Daoy (cell line): ENCODE measurements around the gene FOXP1. TPM values are rescaled to one million over a fixed set of nuclear protein-coding genes. Genes with fewer than 3 reads are reported as not detected.

Experiments used
- DNase-seq: peaks from one replicate; pipeline ENCODE4 v3.0.0-alpha.2; 2015; ENCODE audit warnings: low read depth
- total RNA-seq: library from RNA; depleted of rRNA; stranded (reverse); fragments of >200 nt; shearing (Covaris generic); gene quantifications from 2 replicates; pipeline ENCODE4 v1.2.3, GENCODE V29; 2014

Gene FOXP1
- total RNA-seq, 1 experiment from 2014 or later, result 42.6 TPM

DNA sequence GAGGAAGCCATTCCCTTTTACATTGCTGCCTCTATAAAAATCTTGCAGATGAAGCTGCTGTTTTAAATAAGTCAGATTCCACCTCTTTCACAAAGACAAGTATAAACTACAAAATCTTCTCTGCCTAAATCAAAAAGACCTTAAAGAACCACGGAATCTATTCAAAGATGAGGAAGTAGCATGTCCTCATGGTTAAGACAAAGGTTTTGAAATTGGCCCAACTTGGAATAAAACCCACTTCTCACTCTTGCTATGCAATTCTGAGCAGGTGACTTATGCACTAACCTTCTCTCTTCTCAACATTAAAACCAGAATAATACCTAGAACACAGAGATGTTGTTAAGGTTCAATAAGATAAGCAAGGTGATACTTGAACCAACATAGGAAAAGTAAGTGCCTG lies 97.6 kb downstream of the FOXP1 start:
- no peak for DNase-seq

DNA sequence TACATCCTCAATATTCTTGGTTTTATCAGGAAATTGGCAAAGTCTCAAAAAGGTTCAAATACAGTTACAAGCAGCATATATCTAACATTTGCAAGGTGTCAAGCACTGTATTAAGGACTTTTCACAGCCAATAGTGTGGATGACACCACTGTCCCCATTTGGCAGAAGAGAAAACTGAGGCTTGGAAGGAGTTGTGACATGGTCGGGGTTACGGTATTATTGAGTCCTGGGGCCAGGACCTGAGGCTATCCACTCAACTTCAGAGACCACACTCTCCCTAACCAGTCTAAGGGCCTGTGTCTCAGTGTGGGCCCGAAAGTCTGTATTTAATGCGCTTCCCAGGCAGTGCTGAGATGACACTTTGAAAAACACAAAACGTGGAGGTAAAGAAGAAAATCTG lies 99.1 kb downstream of the FOXP1 start:
- no peak for DNase-seq

DNA sequence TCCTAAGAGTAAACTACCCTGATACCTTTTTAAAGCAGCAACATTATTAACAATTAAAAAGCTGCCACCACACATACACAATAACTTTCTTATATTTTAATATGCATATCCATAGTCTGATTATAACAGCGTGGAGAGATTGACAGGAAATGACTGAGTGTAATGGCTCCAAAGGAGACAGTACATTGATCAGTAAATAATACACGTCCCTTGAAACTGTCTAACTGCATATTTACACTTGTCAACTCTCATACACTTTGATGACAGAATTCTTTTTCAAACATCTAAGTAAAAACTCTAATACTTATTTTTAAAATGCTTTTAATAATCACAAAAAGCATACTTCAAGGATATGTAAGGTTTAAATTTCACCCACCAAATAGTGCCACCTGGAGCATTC lies 99.5 kb downstream of the FOXP1 start:
- DNase-seq, result no peak

DNA sequence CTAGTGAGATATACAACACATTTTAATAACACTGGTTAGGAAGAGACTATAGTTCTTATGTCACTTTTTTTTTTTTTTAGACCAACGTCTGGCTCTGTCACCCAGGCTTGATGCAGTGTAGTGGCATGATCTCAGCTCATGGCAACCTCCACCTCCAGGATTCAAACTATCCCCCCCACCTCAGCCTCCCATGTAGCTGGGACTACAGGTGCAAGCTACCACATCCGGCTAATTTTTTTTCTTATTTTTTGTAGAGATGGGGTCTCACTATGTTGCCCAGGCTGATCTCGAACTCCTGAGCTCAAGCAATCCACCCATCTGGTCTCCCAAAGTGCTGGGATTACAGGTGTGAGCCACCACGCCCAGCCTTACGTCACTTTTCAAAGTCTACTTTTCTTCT lies 100.8 kb downstream of the FOXP1 start:
- DNase-seq, result no peak

DNA sequence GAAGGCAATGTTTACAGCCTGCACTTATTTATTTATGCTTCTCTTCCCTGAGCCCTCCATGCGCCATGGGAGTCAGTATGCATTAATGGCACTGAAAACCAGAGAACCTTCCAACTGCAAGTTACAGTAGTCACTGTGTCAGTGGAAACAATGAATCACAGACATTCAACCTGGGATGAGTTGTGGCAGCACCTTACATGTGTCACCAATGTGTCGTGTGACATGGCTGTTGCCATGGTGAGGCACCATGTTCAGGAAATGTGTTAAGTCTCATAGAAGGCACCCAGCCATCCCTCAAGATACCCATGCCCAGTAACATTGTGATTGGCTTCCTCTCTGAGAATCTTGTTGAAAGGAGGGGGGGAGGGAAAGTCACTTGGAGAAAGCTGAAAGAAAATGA lies 105.0 kb downstream of the FOXP1 start:
- DNase-seq, result peak; percentile 18

DNA sequence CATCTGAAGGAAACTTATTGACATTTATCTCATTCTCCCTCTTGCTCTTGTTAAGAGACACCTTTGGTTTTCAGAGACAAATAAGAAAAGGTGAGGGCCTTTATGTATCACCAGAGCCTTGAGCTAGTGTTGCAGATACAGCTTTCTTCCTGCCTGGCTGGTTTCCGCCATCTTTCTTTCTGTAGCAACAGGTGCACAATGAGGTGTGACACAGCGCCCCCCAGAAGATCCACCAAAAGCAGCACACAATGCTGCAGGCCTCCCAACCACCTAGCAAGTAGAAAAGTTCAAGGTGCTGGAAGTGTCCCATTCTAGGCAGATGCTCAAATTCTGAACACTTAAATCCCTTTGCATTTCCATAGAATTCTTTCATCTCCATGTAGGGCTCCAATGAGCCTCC lies 106.6 kb downstream of the FOXP1 start:
- no peak for DNase-seq

DNA sequence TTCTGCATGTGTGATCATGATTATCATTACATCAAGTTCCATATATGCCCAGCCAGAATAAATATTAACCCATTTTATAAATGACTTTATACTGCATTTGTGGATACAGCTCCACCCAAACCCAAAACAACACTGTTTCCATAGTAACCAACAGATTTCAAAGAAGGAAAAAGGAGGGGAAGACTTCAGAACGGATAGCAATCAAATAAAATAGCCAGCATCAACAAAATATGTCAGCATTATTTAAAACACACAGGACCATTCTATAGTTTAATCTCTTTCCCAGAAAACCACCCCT lies 114.4 kb downstream of the FOXP1 start:
- no peak for DNase-seq

DNA sequence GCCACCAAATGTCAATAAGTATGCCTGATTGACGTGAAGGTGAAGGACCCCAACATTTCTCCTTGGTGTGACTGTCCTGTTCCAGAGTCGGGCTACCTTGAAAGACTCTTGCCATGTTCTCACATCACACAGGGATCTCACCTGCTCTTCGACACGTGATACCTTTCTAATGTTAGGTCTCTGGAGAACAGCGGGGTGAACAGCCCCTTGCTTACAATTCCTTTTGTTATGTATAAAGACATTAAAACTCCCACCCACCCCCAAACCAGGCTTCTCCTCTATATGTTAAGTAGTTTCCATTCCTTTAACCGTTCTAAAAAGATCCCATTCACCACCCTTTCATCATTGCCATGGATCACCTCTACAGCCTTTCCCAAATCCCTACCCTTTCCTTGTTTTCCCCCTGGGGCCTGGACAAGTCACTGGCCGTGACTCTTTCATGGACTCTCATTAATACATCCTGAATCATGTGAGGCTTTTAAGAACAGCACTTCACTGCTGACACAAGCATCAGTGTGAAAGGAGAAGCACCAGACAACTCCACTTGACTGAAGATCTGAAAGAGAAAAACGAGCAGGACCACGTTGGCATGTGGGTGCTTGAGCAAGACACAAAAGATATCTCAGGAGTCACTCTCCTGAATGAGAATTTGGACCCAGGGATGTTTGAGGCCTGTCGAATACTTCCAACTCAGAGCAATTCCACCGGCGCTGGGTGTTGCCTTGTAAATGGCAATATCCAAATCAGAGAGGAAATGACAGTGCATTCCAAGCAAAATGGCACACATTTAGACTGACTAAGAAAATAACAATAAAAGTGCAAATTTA lies 115.0 kb downstream of the FOXP1 start:
- peak; percentile 7 for DNase-seq

DNA sequence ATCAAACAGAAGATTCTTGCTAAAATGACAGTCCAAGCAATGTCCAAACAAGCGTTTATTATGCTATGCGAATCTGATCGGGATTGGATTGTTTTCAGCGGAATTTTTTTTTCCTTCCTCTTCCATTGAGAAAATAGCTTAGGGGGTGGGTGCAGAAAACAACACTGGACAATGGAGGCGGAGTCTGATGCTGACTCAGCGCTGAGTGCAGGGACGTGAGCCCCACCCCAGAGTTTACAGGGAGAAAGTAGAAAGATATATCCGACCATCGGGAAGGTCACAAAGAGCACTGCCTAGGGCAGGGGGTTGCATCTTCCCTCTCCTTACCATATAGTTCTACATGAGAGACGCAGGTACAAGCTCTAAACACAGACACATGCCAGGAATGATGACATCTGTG lies 117.0 kb downstream of the FOXP1 start:
- peak; percentile 39 for DNase-seq

DNA sequence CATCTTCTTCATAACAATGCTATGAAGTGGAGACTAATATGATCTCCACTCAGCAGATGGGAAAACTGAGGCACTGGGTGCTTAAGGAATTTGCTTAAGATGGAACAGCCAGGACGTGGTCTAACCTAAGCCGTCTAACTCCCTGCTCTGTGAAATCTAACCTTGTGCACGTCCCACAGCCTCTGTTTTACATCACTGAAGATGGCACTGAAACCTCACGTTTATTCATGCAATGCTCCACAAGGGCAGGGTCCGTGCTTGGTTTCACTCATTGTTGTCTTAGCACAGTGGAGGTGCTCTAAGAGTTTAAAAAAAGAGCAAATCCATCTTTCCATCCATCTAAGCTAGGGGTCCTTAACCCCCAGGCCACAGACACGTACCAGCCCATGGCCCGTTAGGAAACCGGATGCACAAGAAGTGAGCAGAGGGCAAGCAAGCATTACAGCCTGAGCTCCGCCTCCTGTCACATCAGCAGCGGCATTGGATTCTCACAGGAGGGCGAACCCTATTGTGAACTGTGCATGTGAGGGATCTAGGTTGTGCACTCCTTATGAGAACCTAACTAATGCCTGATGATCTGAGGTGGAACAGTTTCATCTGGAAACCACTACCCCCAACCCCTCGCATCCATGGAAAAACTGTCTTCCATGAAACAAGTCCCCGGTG lies 118.0 kb downstream of the FOXP1 start:
- DNase-seq, result no peak

DNA sequence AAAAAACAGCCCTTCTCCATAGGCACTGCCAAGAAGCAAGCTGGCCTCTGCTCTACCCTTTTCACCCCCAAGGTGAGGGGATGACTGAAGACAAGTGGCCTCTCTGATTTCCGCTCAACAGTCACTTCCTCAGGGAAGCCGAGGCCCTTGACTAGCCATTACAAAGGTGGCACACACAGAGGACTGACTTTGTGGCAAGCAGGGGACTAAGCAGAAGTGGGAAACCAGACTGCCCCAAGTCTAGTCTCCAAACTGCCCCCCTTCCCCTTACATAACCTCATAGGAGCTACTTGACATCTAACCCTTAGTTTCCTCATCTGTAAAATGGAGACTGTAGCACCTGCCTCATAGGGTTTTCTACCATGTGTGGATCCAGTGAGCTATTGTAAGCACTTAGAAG lies 118.9 kb downstream of the FOXP1 start:
- DNase-seq, result no peak

DNA sequence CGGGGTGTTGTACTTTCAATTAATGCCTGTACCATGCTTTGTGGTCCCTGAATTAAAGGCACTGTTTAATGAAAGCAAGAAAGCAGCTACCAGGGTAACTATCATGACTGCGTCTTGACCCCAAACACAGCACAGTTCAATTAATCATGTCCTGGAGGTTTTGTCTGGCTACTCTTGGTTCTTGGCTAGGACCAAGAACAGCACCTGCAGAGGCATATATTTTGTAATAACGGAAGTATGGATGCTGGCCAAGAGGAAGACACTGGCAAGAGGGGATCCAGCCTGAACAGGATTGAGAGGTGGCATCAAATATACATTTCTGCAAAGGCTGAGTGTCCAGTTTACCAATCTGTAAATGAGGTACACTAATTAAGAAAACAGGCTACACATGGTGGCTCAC lies 119.9 kb downstream of the FOXP1 start:
- DNase-seq, result no peak

DNA sequence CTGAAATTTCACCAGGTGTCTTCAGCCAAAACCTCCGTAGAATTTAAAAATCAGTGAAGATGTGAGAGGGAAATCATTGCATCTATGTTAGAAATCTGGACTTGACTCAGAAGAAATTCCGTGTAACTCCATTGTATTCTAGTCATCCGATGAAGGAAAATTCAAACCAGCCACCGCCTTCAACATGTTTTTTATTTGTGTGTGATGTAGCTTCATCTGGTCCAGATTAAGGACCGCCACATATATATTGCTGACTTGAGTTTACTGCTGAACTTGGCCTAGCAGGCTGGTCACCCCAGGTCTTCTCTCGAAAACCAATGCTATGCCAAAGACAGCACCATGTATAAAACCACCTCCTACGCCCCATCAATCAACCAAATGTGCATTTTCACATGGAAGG lies 120.9 kb downstream of the FOXP1 start:
- DNase-seq, result no peak

DNA sequence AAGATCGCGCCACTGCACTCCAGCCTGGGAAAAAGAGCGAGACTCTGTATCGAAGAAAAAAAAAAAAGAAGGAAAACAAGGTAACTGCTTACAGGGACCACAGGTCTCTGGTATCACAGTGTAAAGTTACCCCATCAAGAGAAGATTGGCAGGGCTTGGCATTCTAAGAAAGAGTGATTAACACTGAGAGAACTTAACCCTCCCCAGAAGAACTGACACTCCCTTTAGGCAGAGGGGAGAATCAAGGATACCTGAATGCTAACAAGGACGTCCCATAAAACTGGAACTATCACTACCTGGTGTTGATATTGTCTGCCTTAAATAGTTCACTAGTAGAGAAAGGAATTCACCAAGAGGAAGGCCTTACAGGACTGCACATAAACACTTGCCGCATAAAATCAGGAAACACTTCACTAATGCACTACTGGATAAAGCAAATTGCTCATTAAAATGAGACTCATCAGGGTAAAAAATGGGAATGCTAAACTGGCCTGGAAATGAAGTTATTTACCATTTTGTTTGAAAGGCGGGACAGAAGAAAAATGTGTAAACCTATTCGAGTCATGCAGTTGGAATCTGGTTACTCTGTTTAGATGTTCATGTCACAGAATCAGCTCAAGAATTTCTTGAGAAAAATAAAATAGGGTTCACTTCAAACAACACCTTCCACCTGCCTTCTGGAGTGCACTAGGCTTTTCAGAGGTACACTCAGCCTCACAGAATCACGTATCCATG lies 121.6 kb downstream of the FOXP1 start:
- DNase-seq, result no peak

DNA sequence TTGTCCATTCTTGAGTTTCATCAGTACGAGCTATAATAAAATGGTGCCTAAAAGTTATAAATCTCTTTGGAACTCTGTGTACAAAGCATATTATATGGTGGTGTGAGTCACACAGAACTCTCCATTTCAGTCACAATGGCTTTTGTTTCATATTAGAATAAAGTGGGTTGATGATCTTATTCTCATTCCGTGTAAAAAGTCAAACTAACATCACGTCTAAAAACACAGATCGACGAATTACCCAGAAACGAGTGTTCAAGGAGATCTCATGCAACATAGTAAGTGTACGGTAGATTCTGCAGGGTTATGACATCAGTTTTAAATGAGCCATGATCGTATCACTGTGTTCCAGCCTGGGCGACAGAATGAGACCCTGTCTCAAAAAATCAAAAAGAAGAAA lies 122.4 kb downstream of the FOXP1 start:
- no peak for DNase-seq

DNA sequence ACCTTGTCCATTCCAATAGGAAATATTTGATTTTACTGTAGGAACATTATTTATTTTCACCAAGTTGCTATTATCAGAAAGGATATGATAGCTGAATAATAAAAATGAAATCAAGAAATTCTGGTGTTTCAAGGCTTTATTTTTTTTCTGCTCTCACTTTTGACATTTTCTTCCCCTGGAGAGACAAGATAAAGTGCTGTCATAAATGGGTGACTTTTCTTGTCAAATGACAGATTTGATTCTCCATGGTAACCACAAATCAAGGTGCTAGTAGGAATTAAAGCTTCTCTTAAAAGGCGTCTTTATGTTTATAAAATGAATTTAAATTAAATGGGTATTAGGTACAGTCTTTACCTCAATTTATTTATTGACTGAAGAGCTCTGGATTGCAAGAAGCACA lies 124.6 kb downstream of the FOXP1 start:
- no peak for DNase-seq

DNA sequence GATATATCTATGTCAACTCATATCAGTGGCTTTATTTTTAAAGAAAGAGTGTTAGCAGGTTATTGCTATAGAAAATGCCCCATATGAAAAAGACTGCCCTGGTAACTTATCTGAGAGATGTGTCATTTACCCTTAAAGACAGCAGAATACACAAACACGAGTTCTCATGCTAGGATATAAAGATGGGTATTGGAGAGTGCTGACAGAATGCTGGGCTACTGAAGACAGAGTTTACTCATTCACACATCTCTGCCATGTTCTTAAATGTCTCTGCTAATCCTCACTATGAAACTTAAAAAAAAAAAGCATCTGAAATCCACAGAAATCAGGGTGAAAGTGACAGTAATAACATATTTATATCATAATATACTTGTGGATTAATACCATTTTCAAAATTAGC lies 126.7 kb downstream of the FOXP1 start:
- DNase-seq, result no peak

DNA sequence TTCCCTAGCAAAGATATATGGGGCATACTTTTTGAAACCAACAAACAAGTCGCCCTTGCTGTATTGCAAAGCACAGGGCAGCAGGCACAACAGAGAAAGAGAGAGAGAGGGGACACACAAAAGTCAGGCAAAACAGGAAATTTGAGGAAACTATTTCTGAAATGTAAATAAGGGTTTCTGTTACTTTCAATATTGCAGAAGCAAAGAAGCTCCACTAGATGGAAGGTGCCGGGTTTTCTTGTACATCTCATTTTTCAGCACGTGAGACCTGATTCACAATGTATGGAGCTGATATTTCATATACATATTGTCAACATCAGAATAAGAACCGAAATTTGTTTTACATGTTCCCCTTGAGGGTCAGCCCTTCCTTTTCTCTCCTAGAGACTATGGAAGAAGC lies 127.4 kb downstream of the FOXP1 start:
- DNase-seq, result no peak

DNA sequence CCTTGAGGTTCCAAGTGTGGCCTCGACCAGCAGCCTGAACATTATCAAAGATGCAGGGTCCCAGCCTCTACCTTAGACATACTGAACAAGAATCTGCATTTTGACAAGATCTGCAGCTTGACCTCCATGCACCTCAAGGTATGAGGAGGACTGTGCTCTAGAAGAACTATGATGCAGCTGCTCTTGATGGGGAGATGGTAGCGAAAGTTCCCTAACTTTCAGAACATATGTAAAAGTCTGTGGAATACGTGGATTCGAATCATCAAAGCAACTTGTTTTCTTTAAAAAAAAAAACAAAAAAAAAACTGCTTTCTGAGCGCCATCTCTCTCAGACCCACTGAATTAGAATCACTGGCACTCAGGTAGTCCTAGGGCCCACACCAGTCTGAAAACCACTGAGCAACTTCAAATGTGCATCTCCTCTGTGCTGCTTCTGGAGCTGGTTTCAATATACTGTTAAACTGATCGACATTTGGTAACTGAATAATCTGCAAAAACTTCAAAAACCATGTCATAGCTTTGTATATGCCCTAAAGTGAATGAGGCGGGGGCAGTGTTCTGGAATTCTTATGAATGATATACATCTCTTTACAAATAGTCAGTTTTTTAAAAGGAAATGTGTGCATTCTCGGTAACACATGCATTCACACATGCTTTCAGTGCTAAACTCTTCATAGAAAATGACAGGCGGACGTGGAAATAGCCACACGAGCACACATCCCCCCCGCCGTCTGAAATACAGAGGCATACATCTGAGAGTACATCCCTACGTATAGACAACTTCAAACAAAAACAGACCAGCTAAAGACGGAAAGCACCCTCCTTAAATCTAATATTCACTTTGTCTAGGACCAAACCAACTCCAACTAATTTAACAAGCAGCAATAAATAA lies 128.8 kb downstream of the FOXP1 start:
- no peak for DNase-seq

DNA sequence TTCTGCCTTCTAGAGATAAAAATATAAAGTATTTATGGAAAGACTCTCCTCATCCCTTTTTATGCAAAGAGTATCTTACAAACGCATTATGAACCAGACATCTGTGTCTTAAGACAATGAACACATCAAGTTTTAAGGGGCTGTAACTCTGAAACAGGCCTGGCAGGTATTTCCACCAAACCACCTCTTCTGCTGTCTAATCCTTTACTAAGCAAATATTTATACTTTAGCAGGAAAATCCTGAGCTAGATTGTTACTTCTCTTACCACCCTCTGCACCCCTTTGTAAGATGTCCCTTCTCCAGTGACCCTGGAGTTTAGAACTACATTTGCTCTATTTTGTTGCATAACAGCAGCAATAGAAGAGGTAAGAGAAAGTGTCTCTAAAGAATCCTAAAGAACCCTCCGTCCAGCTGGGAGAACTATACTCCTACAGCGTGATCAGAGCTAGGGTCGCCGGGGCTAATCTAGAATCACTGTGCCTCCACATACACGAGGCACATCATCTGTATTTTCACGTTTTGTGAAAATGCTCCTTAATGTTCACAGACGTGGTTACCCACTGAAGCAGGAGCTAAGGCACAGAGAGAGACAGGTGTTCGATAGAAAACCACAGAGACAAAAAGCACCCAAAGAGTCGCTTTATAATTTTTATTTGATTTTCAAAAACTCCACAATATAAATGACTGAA lies 129.6 kb downstream of the FOXP1 start:
- DNase-seq, result no peak

DNA sequence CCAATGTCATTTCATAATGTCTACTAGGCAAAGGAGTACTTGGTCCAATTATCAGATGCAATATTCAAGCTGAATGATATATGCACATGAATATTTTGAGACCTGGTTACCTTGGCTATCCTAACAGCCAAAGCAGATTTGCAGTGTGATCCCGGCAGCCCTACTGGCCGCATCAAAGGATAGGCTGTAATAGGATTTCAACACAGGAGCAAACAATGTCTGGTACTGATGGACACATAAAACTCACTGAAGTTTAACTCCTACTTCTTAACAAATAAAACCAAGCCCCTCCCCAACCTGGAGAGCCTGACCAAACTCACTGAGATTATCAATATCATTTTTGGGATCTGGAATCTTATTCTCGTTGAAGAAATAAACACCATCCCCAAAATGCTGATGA lies 130.2 kb downstream of the FOXP1 start:
- DNase-seq, result no peak

DNA sequence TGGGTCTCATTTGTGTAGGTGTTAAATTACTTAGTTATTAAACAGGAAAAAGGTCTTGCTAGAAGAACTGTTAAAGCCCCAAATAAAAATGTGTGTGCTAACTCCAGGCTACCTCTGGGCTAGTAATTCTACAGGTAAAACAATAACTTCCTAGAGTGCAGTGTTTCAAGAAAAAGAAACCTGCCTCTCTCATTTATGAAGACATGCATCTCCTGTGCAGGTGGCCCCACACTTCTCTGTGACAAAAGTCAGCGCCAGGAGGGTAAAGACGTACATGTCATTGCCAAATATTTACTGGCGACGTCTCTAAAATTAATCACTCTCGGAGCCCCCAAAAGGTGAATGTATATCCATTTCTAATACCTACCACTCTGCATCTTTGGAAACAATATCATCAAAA lies 131.7 kb downstream of the FOXP1 start:
- no peak for DNase-seq
